CD14-positive monocyte (primary cell): ENCODE measurements around the gene GRAMD2B. TPM values are rescaled to one million over a fixed set of nuclear protein-coding genes. Genes with fewer than 3 reads are reported as not detected.
A peak's percentile ranks its signal among the peaks of the same experiment; 100 is the strongest.

Source experiments
- DNase-seq, 3 donors: peaks; one replicate each; pipeline ENCODE4 v3.0.0-alpha.2; 2011 to 2022
- H2AFZ ChIP-seq: 2 replicates; pipeline ENCODE4 v1.6.0; 2012; ENCODE audit warnings: mild to moderate bottlenecking, low read depth, low read length, inconsistent platforms; ENCODE audit not compliant: insufficient read depth, poor library complexity, severe bottlenecking
- H3K27ac ChIP-seq, 2 donors: 1 replicate in 1 of 2; 2 replicates in 1 of 2; pipeline ENCODE4 v1.5.1; 2012 to 2013; ENCODE audit warnings: low read length in 2 of 2, control low read depth in 1 of 2, inconsistent platforms in 1 of 2, low read depth in 1 of 2, mild to moderate bottlenecking in 1 of 2
- H3K27me3 ChIP-seq, 2 donors: one replicate each; pipeline versions ENCODE4 v1.6.0 to v1.6.1; 2011 to 2013; ENCODE audit warnings: low read length in 2 of 2; ENCODE audit not compliant: control insufficient read depth in 2 of 2, insufficient read depth in 2 of 2
- H3K36me3 ChIP-seq, 2 donors: replicated peaks in 1 of 2; 1 replicate in 1 of 2; 2 replicates in 1 of 2; pipeline versions ENCODE4 v1.5.1 to v1.6.1; 2012 to 2013; ENCODE audit warnings: low read length in 2 of 2, control low read depth in 1 of 2, inconsistent platforms in 1 of 2, mild to moderate bottlenecking in 1 of 2; ENCODE audit not compliant: insufficient read depth in 2 of 2, control insufficient read depth in 1 of 2
- H3K4me1 ChIP-seq, 2 donors: 1 replicate in 1 of 2; 2 replicates in 1 of 2; pipeline versions ENCODE4 v1.5.1 to v1.6.1; 2012 to 2013; ENCODE audit warnings: low read length in 2 of 2, control low read depth in 1 of 2, inconsistent platforms in 1 of 2, mild to moderate bottlenecking in 1 of 2, moderate library complexity in 1 of 2; ENCODE audit not compliant: insufficient read depth in 2 of 2, control insufficient read depth in 1 of 2
- H3K4me2 ChIP-seq: replicated peaks from 2 replicates; pipeline ENCODE3; 2012; ENCODE audit warnings: low read length, moderate library complexity, mild to moderate bottlenecking; ENCODE audit not compliant: poor library complexity, severe bottlenecking; ENCODE audit errors: extremely low read depth
- H3K4me3 ChIP-seq, 3 experiments: fragments of 200-600 bp in 1 of 3; sonication (generic) in 1 of 3; replicated peaks in 1 of 3; 1 replicate in 2 of 3; 2 replicates in 1 of 3; pipeline ENCODE4 v1.5.1; 2011 to 2013; ENCODE audit warnings: low read length in 3 of 3, mild to moderate bottlenecking in 3 of 3, control low read depth in 2 of 3, low read depth in 2 of 3, inconsistent platforms in 1 of 3, moderate library complexity in 1 of 3
- H3K79me2 ChIP-seq: 2 replicates; pipeline ENCODE4 v1.6.0; 2012; ENCODE audit warnings: mild to moderate bottlenecking, control low read depth, inconsistent platforms, low read length, moderate library complexity; ENCODE audit not compliant: insufficient read depth
- H3K9ac ChIP-seq: 2 replicates; pipeline ENCODE4 v1.6.0; 2017; ENCODE audit warnings: low read length, mild to moderate bottlenecking; ENCODE audit not compliant: insufficient read depth, poor library complexity, severe bottlenecking
- H3K9me3 ChIP-seq, 2 donors: replicated peaks in 1 of 2; 1 replicate in 1 of 2; 2 replicates in 1 of 2; pipeline versions ENCODE4 v1.5.1 to v1.6.1; 2012 to 2013; ENCODE audit warnings: low read length in 2 of 2, control low read depth in 1 of 2; ENCODE audit not compliant: control insufficient read depth in 1 of 2, insufficient read depth in 1 of 2
- H4K20me1 ChIP-seq: 2 replicates; pipeline ENCODE4 v1.6.0; 2012; ENCODE audit warnings: mild to moderate bottlenecking, low read length, control low read depth, moderate library complexity; ENCODE audit not compliant: insufficient read depth
- H3K27ac Mint-ChIP-seq, 7 donors: one replicate each; pipeline ENCODE4 v1.8.0; 2020; ENCODE audit warnings: mild to moderate bottlenecking in 7 of 7, mixed read lengths in 7 of 7, moderate library complexity in 6 of 7, inconsistent platforms in 2 of 7
- H3K27me3 Mint-ChIP-seq, 3 donors: one replicate each; pipeline ENCODE4 v1.8.0; 2021 to 2022; ENCODE audit warnings: low read depth in 3 of 3, mild to moderate bottlenecking in 3 of 3, mixed read lengths in 3 of 3, moderate library complexity in 3 of 3, inconsistent platforms in 1 of 3
- H3K36me3 Mint-ChIP-seq, 2 donors: one replicate each; pipeline ENCODE4 v1.8.0; 2020; ENCODE audit warnings: mixed read lengths in 2 of 2, inconsistent platforms in 1 of 2, mild to moderate bottlenecking in 1 of 2
- H3K4me1 Mint-ChIP-seq: one replicate; pipeline ENCODE4 v1.8.0; 2020; ENCODE audit warnings: mild to moderate bottlenecking, mixed read lengths
- H3K4me3 Mint-ChIP-seq, 2 donors: one replicate each; pipeline ENCODE4 v1.8.0; 2020; ENCODE audit warnings: mild to moderate bottlenecking in 2 of 2, mixed read lengths in 2 of 2, moderate library complexity in 1 of 2
- H3K9me3 Mint-ChIP-seq, 7 donors: one replicate each; pipeline ENCODE4 v1.8.0; 2020 to 2022; ENCODE audit warnings: mixed read lengths in 7 of 7, mild to moderate bottlenecking in 6 of 7, moderate library complexity in 6 of 7, inconsistent platforms in 2 of 7
- WGBS: methylation state at CpG from one replicate; pipeline ENCODE4 v1.1.5; 2013; ENCODE audit warnings: missing lambda C conversion rate; ENCODE audit not compliant: insufficient coverage; 5-methylcytosine and 5-hydroxymethylcytosine counted together
- intact Hi-C, 2 donors: fragments of 100-400 bp; cut with micrococcal nuclease; formaldehyde crosslinking; loops; one replicate each; pipeline versions ENCODE4 v1.15.0 to v1.15.1; 2023
- polyA plus RNA-seq, 3 donors: library from polyadenylated mRNA; depleted of rRNA in 1 of 3; unstranded in 2 of 3; stranded (reverse) in 1 of 3; fragments of 300-500 nt in 2 of 3; fragments of >200 nt in 1 of 3; fragmentation: Illumina TruSeq in 2 of 3; gene quantifications; 1 replicate in 2 of 3; 2 replicates in 1 of 3; pipeline ENCODE4 v1.2.3, GENCODE V29; 2012 to 2021
- TF ChIP-seq, protein P1 (sequence below): fragments of 200-600 bp; IDR thresholded peaks from one replicate; pipeline ENCODE4 v1.8.0; 2022; ENCODE audit warnings: antibody characterized with exemption, mild to moderate bottlenecking

GRAMD2B gene
- polyA plus RNA-seq, 3 donors: 0.79 to 1.2 (median 1.1) TPM

DNA sequence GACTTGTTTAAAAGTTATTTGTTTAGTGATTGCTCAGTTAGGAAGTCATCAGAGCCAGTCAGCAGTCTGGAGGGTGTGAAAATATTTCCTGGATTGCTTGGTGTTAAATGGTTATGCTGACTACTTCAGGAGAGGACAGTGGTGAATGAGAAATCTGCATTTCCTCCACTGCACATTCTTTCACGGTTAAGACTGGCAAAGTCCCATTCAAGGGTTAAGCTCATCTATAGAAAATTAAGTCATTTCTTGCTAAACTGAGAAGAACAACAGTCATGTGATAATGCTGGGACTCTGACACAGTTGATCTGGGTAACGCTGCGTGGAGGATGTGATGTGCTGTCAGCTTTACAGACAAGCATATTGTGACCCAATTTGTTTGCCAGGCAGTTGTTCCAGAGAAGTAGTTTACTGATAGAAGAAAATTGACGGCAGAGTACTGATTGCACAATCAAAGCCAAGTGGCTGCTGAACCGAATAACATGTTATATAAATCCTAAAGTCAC, 80.4 kb downstream of the GRAMD2B start:
- Histone ChIP-seq H2AFZ (peak overlapping the region; percentile 1), H3K4me3 (no peak overlapping the region), H3K27ac (no peak overlapping the region), H3K9ac (no peak overlapping the region), H3K36me3 (no peaks in the 10 kb centered on the region), H4K20me1 (no peaks in the 10 kb centered on the region), H3K4me1 (peaks cover 3% of the 10 kb centered on the region in 2 donors), H3K4me2 (no peak overlapping the region), H3K27me3 (no peaks in the 10 kb centered on the region), H3K79me2 (no peaks in the 10 kb centered on the region), H3K9me3 (no peaks in the 10 kb centered on the region)
- H3K4me1 Mint-ChIP-seq: peaks cover 3% of the 10 kb centered on the region
- TF ChIP-seq, protein P1, sequence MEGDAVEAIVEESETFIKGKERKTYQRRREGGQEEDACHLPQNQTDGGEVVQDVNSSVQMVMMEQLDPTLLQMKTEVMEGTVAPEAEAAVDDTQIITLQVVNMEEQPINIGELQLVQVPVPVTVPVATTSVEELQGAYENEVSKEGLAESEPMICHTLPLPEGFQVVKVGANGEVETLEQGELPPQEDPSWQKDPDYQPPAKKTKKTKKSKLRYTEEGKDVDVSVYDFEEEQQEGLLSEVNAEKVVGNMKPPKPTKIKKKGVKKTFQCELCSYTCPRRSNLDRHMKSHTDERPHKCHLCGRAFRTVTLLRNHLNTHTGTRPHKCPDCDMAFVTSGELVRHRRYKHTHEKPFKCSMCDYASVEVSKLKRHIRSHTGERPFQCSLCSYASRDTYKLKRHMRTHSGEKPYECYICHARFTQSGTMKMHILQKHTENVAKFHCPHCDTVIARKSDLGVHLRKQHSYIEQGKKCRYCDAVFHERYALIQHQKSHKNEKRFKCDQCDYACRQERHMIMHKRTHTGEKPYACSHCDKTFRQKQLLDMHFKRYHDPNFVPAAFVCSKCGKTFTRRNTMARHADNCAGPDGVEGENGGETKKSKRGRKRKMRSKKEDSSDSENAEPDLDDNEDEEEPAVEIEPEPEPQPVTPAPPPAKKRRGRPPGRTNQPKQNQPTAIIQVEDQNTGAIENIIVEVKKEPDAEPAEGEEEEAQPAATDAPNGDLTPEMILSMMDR: no peak
- no peak overlapping the region for H3K4me3 Mint-ChIP-seq
- no peak for DNase-seq
- no peak overlapping the region for H3K27ac Mint-ChIP-seq
- H3K27me3 Mint-ChIP-seq: peaks cover 0 to 2% (median 1%) of the 10 kb centered on the region in 3 donors
- H3K9me3 Mint-ChIP-seq: peaks cover 0 to 6% (median 0%) of the 10 kb centered on the region in 7 donors
- H3K36me3 Mint-ChIP-seq: no peaks in the 10 kb centered on the region
- 69% methylated on average over 3 of the region's 5 CpGs for WGBS
- intact Hi-C loops: no loop called here

DNA sequence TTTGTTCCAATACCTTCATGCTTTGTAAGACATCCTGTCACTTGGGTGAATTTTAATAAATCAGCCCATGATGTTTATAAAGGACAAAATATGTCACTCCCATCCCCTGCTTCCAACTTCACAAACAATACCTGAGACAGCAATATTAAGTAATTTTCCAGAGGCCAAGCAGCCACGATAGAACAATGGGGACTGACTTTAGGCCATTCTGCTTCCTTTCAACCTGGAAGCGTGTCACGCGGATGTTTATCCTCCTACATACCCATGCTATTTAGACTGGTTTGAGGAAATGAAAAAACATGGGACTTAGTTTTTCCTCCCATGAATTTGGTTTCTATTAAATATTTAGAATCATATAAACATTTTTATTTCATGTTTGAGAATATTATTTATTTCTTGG, 82.9 kb downstream of the GRAMD2B start:
- Mint-ChIP-seq H3K27me3 (peaks cover 0 to 1% (median 0%) of the 10 kb centered on the region in 3 donors), H3K4me3 (no peak overlapping the region), H3K36me3 (no peaks in the 10 kb centered on the region), H3K4me1 (peaks cover 12% of the 10 kb centered on the region), H3K27ac (no peak overlapping the region), H3K9me3 (peaks cover 0 to 4% (median 0%) of the 10 kb centered on the region in 7 donors)
- H3K27me3 ChIP-seq: no peaks in the 10 kb centered on the region
- H3K79me2 ChIP-seq: no peaks in the 10 kb centered on the region
- intact Hi-C loops: no loop called here
- TF ChIP-seq, protein P1: no peak
- no peaks in the 10 kb centered on the region for H3K9me3 ChIP-seq
- WGBS: no CpG with 5 or more reads among the region's 4 CpGs
- H3K4me1 ChIP-seq: peaks cover 5 to 8% of the 10 kb centered on the region in 2 donors
- DNase-seq: no peak
- H3K36me3 ChIP-seq: no peaks in the 10 kb centered on the region
- no peak overlapping the region for H3K4me2 ChIP-seq
- H3K9ac ChIP-seq: no peak overlapping the region
- no peak overlapping the region for H3K4me3 ChIP-seq
- H2AFZ ChIP-seq: no peak overlapping the region
- H4K20me1 ChIP-seq: no peaks in the 10 kb centered on the region
- H3K27ac ChIP-seq: no peak overlapping the region
